ENCODE measurements around the gene ZNF699. TPM values are rescaled to one million over a fixed set of nuclear protein-coding genes. Genes with fewer than 3 reads are reported as not detected.
"Not testable (repeated sequence)": the region's sequence is repeated elsewhere in the genome, so short reads cannot be mapped to it uniquely, and the experiment has no call there.

Gene ZNF699
- total RNA-seq, 1 donor from 2014 or later = 6.8 TPM

- H3K36me3 ChIP-seq = peaks cover 7 to 11% of the 10 kb centered on the region in 2 donors
- no peaks in the 10 kb centered on the region for H3K27me3 ChIP-seq
- H3K4me3 ChIP-seq = peak within 1 kb of the TSS; percentile 72 to 76
- peaks cover 0 to 7% of the 10 kb centered on the region in 2 donors for H3K4me1 ChIP-seq
- peak in 2 of 3 experiments; percentile 22 to 29 for TF ChIP-seq CTCF (IDR thresholded peaks at IDR 0.05)
- peak within 1 kb of the TSS; percentile 87 to 90 for H3K27ac ChIP-seq
- intact Hi-C loops (cut with DNase I) = loop anchor here (1.0 to 5.0 kb wide), 6 partner anchors 14 to 492 kb away; partner anchors contain the start of genes MBD3L1, ZNF266, ZNF426 and ZNF558
- peak; percentile 70 to 96 for DNase-seq (ENCODE audit: low spot score in 2 of 2)
- H3K9me3 ChIP-seq = peaks cover 13 to 40% of the 10 kb centered on the region in 2 donors
Observed at GRCh38 chr19:9323919-9324583, 14.4 kb upstream of the ZNF699 start, which contains the start of gene ZNF559. ZNF559 (plus strand) TSS chr19:9324179; CDS start chr19:9338550, 14,371 bp downstream.

- intact Hi-C loops (cut with DNase I) = loop anchor here (5.0 kb wide), 4 partner anchors 114 to 491 kb away; partner anchors contain the start of genes MBD3L1, ZNF266, ZNF426 and ZNF558
- peak overlapping the region; percentile 87 to 90 for H3K27ac ChIP-seq
- no peak for TF ChIP-seq CTCF (IDR thresholded peaks at IDR 0.05)
- peaks cover 9 to 35% of the 10 kb centered on the region in 2 donors for H3K9me3 ChIP-seq
- peak overlapping the region; percentile 72 to 76 for H3K4me3 ChIP-seq
- peak; percentile 19 to 86 for DNase-seq (ENCODE audit: low spot score in 2 of 2)
- peaks cover 3 to 9% of the 10 kb centered on the region in 2 donors for H3K36me3 ChIP-seq
- no peaks in the 10 kb centered on the region for H3K27me3 ChIP-seq
- H3K4me1 ChIP-seq = peaks cover 0 to 7% of the 10 kb centered on the region in 2 donors
Observed at GRCh38 chr19:9323557-9323918, 13.9 kb upstream of the ZNF699 start.

- H3K4me3 ChIP-seq; H3K36me3 ChIP-seq; H3K27ac ChIP-seq; H3K27me3 ChIP-seq; DNase-seq (ENCODE audit: low spot score in 2 of 2); H3K4me1 ChIP-seq: not testable (repeated sequence)
- intact Hi-C loops (cut with DNase I) = loop anchor here (5.0 kb wide), 4 partner anchors 115 to 490 kb away; partner anchors contain the start of genes MBD3L1, ZNF266, ZNF426 and ZNF558
- peaks cover 3 to 22% of the 10 kb centered on the region in 2 donors for H3K9me3 ChIP-seq
Observed at GRCh38 chr19:9322201-9322600, 12.6 kb upstream of the ZNF699 start.

- peaks cover 3 to 17% of the 10 kb centered on the region in 2 donors for H3K9me3 ChIP-seq
- H3K4me3 ChIP-seq; H3K27me3 ChIP-seq; H3K36me3 ChIP-seq; DNase-seq (ENCODE audit: low spot score in 2 of 2); H3K27ac ChIP-seq; H3K4me1 ChIP-seq: not testable (repeated sequence)
- intact Hi-C loops (cut with DNase I) = loop anchor here (5.0 kb wide), 4 partner anchors 116 to 489 kb away; partner anchors contain the start of genes MBD3L1, ZNF266, ZNF426 and ZNF558
Observed at GRCh38 chr19:9321756-9322155, 12.1 kb upstream of the ZNF699 start.

GRCh38 chr19:9321338-9321737 is 11.7 kb upstream of the ZNF699 start:
- no peak for TF ChIP-seq CTCF (IDR thresholded peaks at IDR 0.05)
- Histone ChIP-seq H3K4me1 (peaks cover 0 to 7% of the 10 kb centered on the region in 2 donors), H3K27ac (no peak overlapping the region), H3K27me3 (no peaks in the 10 kb centered on the region), H3K36me3 (no peaks in the 10 kb centered on the region), H3K4me3 (no peak overlapping the region), H3K9me3 (peaks cover 3 to 13% of the 10 kb centered on the region in 2 donors)
- DNase-seq (ENCODE audit: low spot score in 2 of 2) = no peak
- intact Hi-C loops (cut with DNase I) = loop anchor here (5.0 kb wide), 4 partner anchors 116 to 489 kb away; partner anchors contain the start of genes MBD3L1, ZNF266, ZNF426 and ZNF558

- DNase-seq (ENCODE audit: low spot score in 2 of 2) = no peak
- Histone ChIP-seq H3K4me1 (no peaks in the 10 kb centered on the region), H3K36me3 (no peaks in the 10 kb centered on the region), H3K27me3 (no peaks in the 10 kb centered on the region), H3K9me3 (no peaks in the 10 kb centered on the region), H3K27ac (no peak overlapping the region), H3K4me3 (no peak overlapping the region)
- intact Hi-C loops (cut with DNase I) = no loop called here
- TF ChIP-seq CTCF (IDR thresholded peaks at IDR 0.05) = no peak
Observed at GRCh38 chr19:9313756-9314155, 4.1 kb upstream of the ZNF699 start.

Measured in ascending aorta (tissue), 2 donors.